Nephron (organoid): ENCODE results near the gene SAMD13.

ENCODE experiments used
- H3K27ac Mint-ChIP-seq, 3 experiments: 2 replicates each; pipeline ENCODE4 v1.8.0; 2020; ENCODE audit warnings: mixed read lengths in 3 of 3, mild to moderate bottlenecking in 2 of 3, moderate library complexity in 1 of 3
- H3K27me3 Mint-ChIP-seq: 2 replicates; pipeline ENCODE4 v1.8.0; 2021; ENCODE audit warnings: low read depth, mild to moderate bottlenecking, moderate library complexity, mixed read lengths
- H3K36me3 Mint-ChIP-seq: 2 replicates; pipeline ENCODE4 v1.8.0; 2020; ENCODE audit warnings: low read depth, mixed read lengths
- H3K4me1 Mint-ChIP-seq: 2 replicates; pipeline ENCODE4 v1.8.0; 2020; ENCODE audit warnings: mixed read lengths
- H3K4me3 Mint-ChIP-seq, 3 experiments: 2 replicates each; pipeline ENCODE4 v1.8.0; 2020; ENCODE audit warnings: mild to moderate bottlenecking in 3 of 3, mixed read lengths in 3 of 3, moderate library complexity in 2 of 3
- H3K9me3 Mint-ChIP-seq: 2 replicates; pipeline ENCODE4 v1.8.0; 2020; ENCODE audit warnings: mixed read lengths
- CTCF ChIP-seq, 3 experiments: fragments of 200-600 bp; sonication (generic); IDR thresholded peaks; one replicate each; pipeline ENCODE4 v1.5.0; 2021; ENCODE audit warnings: antibody characterized with exemption in 3 of 3; ENCODE audit not compliant: unreplicated experiment in 3 of 3

The SAMD13 gene

GRCh38 chr1:84330125-84330984, 28.8 kb downstream of the SAMD13 start:
- Mint-ChIP-seq H3K36me3 (peaks cover 13% of the 10 kb centered on the region), H3K27ac (no peak overlapping the region), H3K4me1 (no peaks in the 10 kb centered on the region), H3K27me3 (no peaks in the 10 kb centered on the region), H3K4me3 (no peak overlapping the region), H3K9me3 (peaks cover 17% of the 10 kb centered on the region)
- TF ChIP-seq CTCF (IDR thresholded peaks at IDR 0.05; ENCODE audit: unreplicated experiment in 3 of 3): no peak

GRCh38 chr1:84339503-84339902, 38.0 kb downstream of the SAMD13 start:
- Mint-ChIP-seq H3K36me3 (peaks cover 16% of the 10 kb centered on the region), H3K9me3 (peaks cover 49% of the 10 kb centered on the region), H3K27ac (no peak overlapping the region), H3K4me3 (no peak overlapping the region), H3K27me3 (no peaks in the 10 kb centered on the region), H3K4me1 (no peaks in the 10 kb centered on the region)
- TF ChIP-seq CTCF (IDR thresholded peaks at IDR 0.05; ENCODE audit: unreplicated experiment in 3 of 3): no peak

- TF ChIP-seq CTCF (IDR thresholded peaks at IDR 0.05; ENCODE audit: unreplicated experiment in 3 of 3): no peak
These were observed 42.8 kb downstream of the SAMD13 start for GRCh38 chr1:84344286-84344685.

GRCh38 chr1:84345220-84345619, 43.7 kb downstream of the SAMD13 start:
- Mint-ChIP-seq H3K4me1 (peaks cover 10% of the 10 kb centered on the region), H3K9me3 (peaks cover 10% of the 10 kb centered on the region), H3K27ac (no peak overlapping the region), H3K36me3 (no peaks in the 10 kb centered on the region), H3K4me3 (no peak overlapping the region), H3K27me3 (no peaks in the 10 kb centered on the region)
- no peak for TF ChIP-seq CTCF (IDR thresholded peaks at IDR 0.05; ENCODE audit: unreplicated experiment in 3 of 3)

More at GRCh38 chr1:84344286-84344685, 42.8 kb downstream of the SAMD13 start:
- peaks cover 12% of the 10 kb centered on the region for H3K9me3 Mint-ChIP-seq
- H3K27ac Mint-ChIP-seq: no peak overlapping the region
- H3K4me3 Mint-ChIP-seq: no peak overlapping the region
- H3K36me3 Mint-ChIP-seq: no peaks in the 10 kb centered on the region
- no peaks in the 10 kb centered on the region for H3K27me3 Mint-ChIP-seq
- peaks cover 10% of the 10 kb centered on the region for H3K4me1 Mint-ChIP-seq

GRCh38 chr1:84347271-84347931, 45.9 kb downstream of the SAMD13 start:
- Mint-ChIP-seq H3K27me3 (peaks cover 3% of the 10 kb centered on the region), H3K4me3 (no peak overlapping the region), H3K4me1 (peaks cover 13% of the 10 kb centered on the region), H3K36me3 (no peaks in the 10 kb centered on the region), H3K9me3 (no peaks in the 10 kb centered on the region), H3K27ac (peak overlapping the region; percentile 24 to 76 (median 72))
- no peak for TF ChIP-seq CTCF (IDR thresholded peaks at IDR 0.05; ENCODE audit: unreplicated experiment in 3 of 3)
